HepG2 (cell line): Measurements from ENCODE around the gene SLC22A7. TPM values are rescaled to one million over a fixed set of nuclear protein-coding genes. Genes with fewer than 3 reads are reported as not detected.

ENCODE experiments used
- CEBPB ChIP-seq: IDR thresholded peaks from 2 replicates; pipeline ENCODE4 v1.6.1; 2011; ENCODE audit warnings: low read depth, low read length, improper control_type of control experiment, borderline replicate concordance
- CHCHD3 ChIP-seq: sonication (generic); formaldehyde crosslinking; IDR thresholded peaks from 2 replicates; pipeline ENCODE4 v1.8.0; 2022; ENCODE audit warnings: mild to moderate bottlenecking, missing genetic modification reagents, moderate library complexity
- FLYWCH1 ChIP-seq: sonication (generic); formaldehyde crosslinking; IDR thresholded peaks from 2 replicates; pipeline ENCODE4 v1.8.1; 2023; ENCODE audit warnings: mild to moderate bottlenecking, missing genetic modification reagents
- FOXK1 ChIP-seq: sonication (generic); formaldehyde crosslinking; IDR thresholded peaks from 2 replicates; pipeline ENCODE4 v1.4.0; 2020; ENCODE audit warnings: low read depth, missing genetic modification reagents, borderline replicate concordance
- FOXK2 ChIP-seq: fragments of 450-650 bp; IDR thresholded peaks from 2 replicates; pipeline ENCODE4 v1.6.1; 2016
- FOXP4 ChIP-seq: sonication (generic); formaldehyde crosslinking; IDR thresholded peaks from 2 replicates; pipeline ENCODE4 v1.4.0; 2020; ENCODE audit warnings: missing genetic modification reagents
- HIC2 ChIP-seq: sonication (generic); formaldehyde crosslinking; IDR thresholded peaks from 2 replicates; pipeline ENCODE4 v1.9.0; 2022; ENCODE audit warnings: low read depth, missing genetic modification reagents
- HOXA7 ChIP-seq: sonication (generic); formaldehyde crosslinking; IDR thresholded peaks from 2 replicates; pipeline ENCODE4 v1.8.1; 2022; ENCODE audit warnings: mild to moderate bottlenecking, missing genetic modification reagents, moderate library complexity
- KDM5A ChIP-seq: fragments of 200-600 bp; sonication (generic); IDR thresholded peaks from 2 replicates; pipeline ENCODE4 v1.7.0; 2018; ENCODE audit warnings: antibody characterized with exemption, mild to moderate bottlenecking, low read length, borderline replicate concordance
- SALL1 ChIP-seq: sonication (generic); formaldehyde crosslinking; IDR thresholded peaks from 2 replicates; pipeline ENCODE4 v1.8.0; 2022; ENCODE audit warnings: mild to moderate bottlenecking, missing genetic modification reagents
- SKI ChIP-seq: fragments of 450-650 bp; IDR thresholded peaks from one replicate; pipeline ENCODE4 v1.6.1; 2018; ENCODE audit warnings: mild to moderate bottlenecking; ENCODE audit not compliant: partially characterized antibody
- ZBTB33 ChIP-seq: sonication (generic); formaldehyde crosslinking; IDR thresholded peaks from 2 replicates; pipeline ENCODE4 v1.4.0; 2020; ENCODE audit warnings: missing genetic modification reagents
- ZBTB4 ChIP-seq: sonication (generic); formaldehyde crosslinking; IDR thresholded peaks from 2 replicates; pipeline ENCODE4 v1.4.0; 2020; ENCODE audit warnings: missing genetic modification reagents, mild to moderate bottlenecking, borderline replicate concordance
- ZNF205 ChIP-seq: IDR thresholded peaks from 2 replicates; pipeline ENCODE4 v1.6.1; 2018; ENCODE audit warnings: missing biosample characterization, missing genetic modification reagents
- ZNF484 ChIP-seq: sonication (generic); formaldehyde crosslinking; IDR thresholded peaks from 2 replicates; pipeline ENCODE4 v1.5.1; 2020; ENCODE audit warnings: mild to moderate bottlenecking, low read depth, missing genetic modification reagents, borderline replicate concordance
- ZNF577 ChIP-seq: sonication (generic); formaldehyde crosslinking; IDR thresholded peaks from 2 replicates; pipeline ENCODE4 v1.4.0; 2020; ENCODE audit warnings: mild to moderate bottlenecking, low read depth, missing genetic modification reagents, borderline replicate concordance
- ZNF614 ChIP-seq: IDR thresholded peaks from 2 replicates; pipeline ENCODE4 v1.6.1; 2018; ENCODE audit warnings: missing biosample characterization, missing genetic modification reagents, inconsistent platforms, borderline replicate concordance
- ZNF652 ChIP-seq: IDR thresholded peaks from 2 replicates; pipeline ENCODE4 v1.6.1; 2016; ENCODE audit warnings: low read depth, borderline replicate concordance
- ZNF878 ChIP-seq: sonication (generic); formaldehyde crosslinking; IDR thresholded peaks from 2 replicates; pipeline ENCODE4 v1.8.1; 2023; ENCODE audit warnings: mild to moderate bottlenecking, missing genetic modification reagents, moderate library complexity
- ZSCAN30 ChIP-seq: sonication (generic); formaldehyde crosslinking; IDR thresholded peaks from 2 replicates; pipeline ENCODE4 v1.5.0; 2020; ENCODE audit warnings: mild to moderate bottlenecking, missing genetic modification reagents
- polyA plus RNA-seq, 8 experiments: library from polyadenylated mRNA; depleted of rRNA in 3 of 8; stranded (reverse) in 7 of 8; unstranded in 1 of 8; fragments of >200 nt; fragmentation: Illumina TruSeq in 4 of 8; extraction: Trizol in 4 of 8; gene quantifications; 2 replicates each; pipeline versions ENCODE4 v1.2.1 to v1.2.3, GENCODE V29; 2011 to 2016; ENCODE audit warnings: low read depth in 4 of 8, missing spikeins in 1 of 8, mixed read lengths in 1 of 8; ENCODE audit not compliant: insufficient read depth in 1 of 8
- total RNA-seq, 5 experiments: library from RNA; depleted of rRNA; stranded (reverse); fragments of >200 nt; fragmentation: Illumina TruSeq; extraction: Trizol; gene quantifications; 2 replicates each; pipeline ENCODE4 v1.2.3, GENCODE V29; 2016; ENCODE audit warnings: low read depth in 1 of 5

The SLC22A7 gene
- total and polyA plus RNA-seq, 2 of the 13 experiments (the other 11 are each of a cell fraction or from before 2014, with no cell fraction given): 5.3 to 22.6 TPM

GRCh38 chr6:43297644-43298564 is at the start of gene SLC22A7 (continued):
- TF ChIP-seq FOXP4 (CRISPR knock-in tag) (0 out of 2 replicates have a peak, but pooled peaks have one; percentile 29), SALL1 (CRISPR knock-in tag) (peak; percentile 74), HOXA7 (no peak), ZNF614 (CRISPR knock-in tag) (peak; percentile 77; the same call in 1 of the 2 replicates), HIC2 (CRISPR knock-in tag) (no peak; the same call in 1 of the 2 replicates), CEBPB (no peak), FLYWCH1 (CRISPR knock-in tag) (no peak), FOXK2 (no peak), CHCHD3 (CRISPR knock-in tag) (0 out of 2 replicates have a peak, but pooled peaks have one; percentile 69), ZNF484 (no peak), ZBTB4 (peak; percentile 69; the same call in 1 of the 2 replicates), ZNF577 (no peak), ZBTB33 (CRISPR knock-in tag) (no peak), SKI (no peak), FOXK1 (CRISPR knock-in tag) (no peak), ZSCAN30 (CRISPR knock-in tag) (no peak), ZNF652 (no peak), KDM5A (no peak; the same call in 1 of the 2 replicates), ZNF878 (CRISPR knock-in tag) (no peak), ZNF205 (CRISPR knock-in tag) (no peak)
